MM.1S (cell line): ENCODE results near the gene FMN1.

Source experiments
- CTCF ChIP-seq: fragments of 300-600 bp; sonication (generic); IDR thresholded peaks from 2 replicates; pipeline ENCODE4 v1.5.1; 2016; ENCODE audit warnings: antibody characterized with exemption, low read length, mixed read lengths
- EZH2 ChIP-seq: fragments of 300-600 bp; sonication (generic); optimal IDR thresholded peaks from 2 replicates; pipeline ENCODE3; 2017; ENCODE audit warnings: low read depth, mild to moderate bottlenecking, antibody characterized with exemption, low read length, mixed read lengths

GRCh38 chr15:33094336-33094735, 100.2 kb downstream of the FMN1 start:
- no peak for TF ChIP-seq CTCF
- TF ChIP-seq EZH2: no peak
